ENCODE measurements around the gene PRR19. TPM values are rescaled to one million over a fixed set of nuclear protein-coding genes. Genes with fewer than 3 reads are reported as not detected.

The PRR19 gene
- total RNA-seq, 2 donors from 2014 or later: 0.59 TPM; not detected in 1

- TF ChIP-seq CTCF (IDR thresholded peaks at IDR 0.05): peak in 1 of 2 donors; percentile 53
- Histone ChIP-seq H3K9me3 (no peaks in the 10 kb centered on the region), H3K4me3 (no peak overlapping the region), H3K27me3 (no peaks in the 10 kb centered on the region), H3K27ac (no peak overlapping the region), H3K4me1 (peaks cover 0 to 13% of the 10 kb centered on the region in 2 donors), H3K36me3 (peaks cover 81% of the 10 kb centered on the region)
- no peak for DNase-seq (ENCODE audit: low spot score)
These were observed 11.2 kb upstream of the PRR19 start for GRCh38 chr19:42290523-42291434.

DNA sequence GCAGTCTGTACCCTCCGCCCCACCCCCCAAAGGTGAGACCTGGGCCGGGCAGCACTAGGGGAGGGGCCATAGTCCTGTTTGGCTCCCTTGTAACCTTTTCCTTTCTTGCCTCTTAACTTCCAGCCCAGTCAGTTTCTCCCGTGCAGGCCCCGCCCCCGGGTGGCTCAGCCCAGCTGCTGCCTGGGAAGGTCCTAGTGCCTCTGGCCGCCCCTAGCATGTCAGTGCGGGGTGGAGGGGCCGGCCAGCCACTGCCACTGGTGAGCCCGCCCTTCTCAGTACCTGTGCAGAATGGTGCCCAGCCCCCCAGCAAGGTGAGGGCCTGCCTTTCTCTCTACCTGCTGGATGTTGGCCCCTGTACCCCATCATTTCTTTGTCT is 10.5 kb upstream of the PRR19 start:
- H3K9me3 ChIP-seq: no peaks in the 10 kb centered on the region
- TF ChIP-seq CTCF (IDR thresholded peaks at IDR 0.05): no peak
- H3K4me3 ChIP-seq: no peak overlapping the region
- no peak for DNase-seq (ENCODE audit: low spot score)
- H3K36me3 ChIP-seq: peaks cover 81% of the 10 kb centered on the region
- no peaks in the 10 kb centered on the region for H3K27me3 ChIP-seq
- no peak overlapping the region for H3K27ac ChIP-seq
- H3K4me1 ChIP-seq: peaks cover 0 to 6% of the 10 kb centered on the region in 2 donors

- Histone ChIP-seq H3K9me3 (no peaks in the 10 kb centered on the region), H3K4me3 (no peak overlapping the region), H3K36me3 (peaks cover 79% of the 10 kb centered on the region), H3K27ac (no peak overlapping the region), H3K27me3 (no peaks in the 10 kb centered on the region), H3K4me1 (no peaks in the 10 kb centered on the region)
- no peak for TF ChIP-seq CTCF (IDR thresholded peaks at IDR 0.05)
- no peak for DNase-seq (ENCODE audit: low spot score)
These were observed 9.6 kb upstream of the PRR19 start for GRCh38 chr19:42292042-42292960.

- no peak overlapping the region for H3K27ac ChIP-seq
- TF ChIP-seq CTCF (IDR thresholded peaks at IDR 0.05): no peak
- H3K4me1 ChIP-seq: no peaks in the 10 kb centered on the region
- no peak overlapping the region for H3K4me3 ChIP-seq
- peaks cover 72% of the 10 kb centered on the region for H3K36me3 ChIP-seq
- DNase-seq (ENCODE audit: low spot score): no peak
- no peaks in the 10 kb centered on the region for H3K27me3 ChIP-seq
- H3K9me3 ChIP-seq: no peaks in the 10 kb centered on the region
These were observed 9.0 kb upstream of the PRR19 start for GRCh38 chr19:42292963-42293362.

GRCh38 chr19:42293540-42293939 is 8.4 kb upstream of the PRR19 start:
- Histone ChIP-seq H3K4me1 (no peaks in the 10 kb centered on the region), H3K9me3 (no peaks in the 10 kb centered on the region), H3K27ac (no peak overlapping the region), H3K4me3 (no peak overlapping the region), H3K36me3 (peaks cover 67% of the 10 kb centered on the region), H3K27me3 (no peaks in the 10 kb centered on the region)
- DNase-seq (ENCODE audit: low spot score): no peak
- TF ChIP-seq CTCF (IDR thresholded peaks at IDR 0.05): no peak
